ENCODE data around the gene LSM3.
A peak's percentile ranks its signal among the peaks of the same experiment; 100 is the strongest.

LSM3 gene

DNA sequence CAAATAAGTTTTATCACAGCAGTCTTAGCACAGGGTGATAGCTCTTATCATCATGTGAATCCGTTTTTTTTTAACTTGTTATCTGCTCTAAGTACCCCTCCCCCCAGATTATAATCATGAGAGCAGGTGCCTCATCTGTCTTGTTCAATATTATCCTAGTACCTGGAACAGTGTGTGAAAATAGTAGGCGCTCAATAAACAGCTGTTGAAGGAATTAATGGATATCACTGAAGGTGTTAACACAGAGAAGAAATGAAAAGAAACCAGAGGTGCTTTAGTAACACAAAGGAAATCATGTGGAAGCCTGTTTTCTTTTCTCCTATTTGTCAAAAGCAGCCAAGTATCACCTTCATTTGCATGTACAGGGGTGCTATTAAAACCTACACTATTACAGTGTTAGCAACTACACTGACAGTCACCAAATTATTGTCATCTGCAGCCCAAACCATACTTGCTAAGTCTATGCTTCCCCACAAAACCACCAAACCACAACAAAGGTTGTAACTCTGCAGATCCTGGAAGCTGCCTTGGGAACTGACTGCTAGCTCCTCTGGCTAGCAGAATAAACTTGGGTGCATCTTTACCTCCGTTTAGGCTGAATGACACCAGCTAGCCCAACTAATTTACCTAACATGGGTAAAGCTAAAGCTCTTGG is 3.1 kb upstream of the LSM3 start:
- H2AFZ ChIP-seq (ENCODE audit: low read length), result no peak overlapping the region
- no peak for TF ChIP-seq EZH2 (optimal IDR thresholded peaks at IDR 0.05; ENCODE audit: low read depth, low read length)
- TF ChIP-seq CTCF (IDR thresholded peaks at IDR 0.05; ENCODE audit: low read length), result no peak
- no peak for TF ChIP-seq EZH2phosphoT487 (IDR thresholded peaks at IDR 0.05; ENCODE audit: low read length)
- H3K9me2 ChIP-seq (replicated peaks; ENCODE audit: insufficient read depth, low read length), result no peaks in the 10 kb centered on the region
- H3K27ac ChIP-seq (ENCODE audit: low read length), result peak overlapping the region; percentile 36; the same call in 1 of the 2 replicates
- H3K79me2 ChIP-seq (ENCODE audit: low read length), result peaks cover 54% of the 10 kb centered on the region
- H3K4me3 ChIP-seq (ENCODE audit: low read length), result peak overlapping the region; percentile 10; the same call in 1 of the 2 replicates
- H3K9ac ChIP-seq (ENCODE audit: low read length), result peak overlapping the region; percentile 5; the same call in 1 of the 2 replicates
- no peaks in the 10 kb centered on the region for H3K27me3 ChIP-seq (replicated peaks; ENCODE audit: insufficient read depth, low read length)
- H3K36me3 ChIP-seq (replicated peaks; ENCODE audit: insufficient read depth, low read length), result no peaks in the 10 kb centered on the region; the same call in 1 of the 2 replicates
- H3K4me1 ChIP-seq (ENCODE audit: low read length), result peaks cover 30% of the 10 kb centered on the region
- peak; percentile 77 for DNase-seq
- no peaks in the 10 kb centered on the region for H4K20me1 ChIP-seq (ENCODE audit: insufficient read depth, low read length)
- H3F3A ChIP-seq (ENCODE audit: insufficient read depth, low read length), result peaks cover 12% of the 10 kb centered on the region
- peak overlapping the region; percentile 53 for H3K4me2 ChIP-seq (ENCODE audit: low read depth, low read length)
- no peaks in the 10 kb centered on the region for H3K9me3 ChIP-seq (replicated peaks; ENCODE audit: insufficient read depth, low read length)

DNA sequence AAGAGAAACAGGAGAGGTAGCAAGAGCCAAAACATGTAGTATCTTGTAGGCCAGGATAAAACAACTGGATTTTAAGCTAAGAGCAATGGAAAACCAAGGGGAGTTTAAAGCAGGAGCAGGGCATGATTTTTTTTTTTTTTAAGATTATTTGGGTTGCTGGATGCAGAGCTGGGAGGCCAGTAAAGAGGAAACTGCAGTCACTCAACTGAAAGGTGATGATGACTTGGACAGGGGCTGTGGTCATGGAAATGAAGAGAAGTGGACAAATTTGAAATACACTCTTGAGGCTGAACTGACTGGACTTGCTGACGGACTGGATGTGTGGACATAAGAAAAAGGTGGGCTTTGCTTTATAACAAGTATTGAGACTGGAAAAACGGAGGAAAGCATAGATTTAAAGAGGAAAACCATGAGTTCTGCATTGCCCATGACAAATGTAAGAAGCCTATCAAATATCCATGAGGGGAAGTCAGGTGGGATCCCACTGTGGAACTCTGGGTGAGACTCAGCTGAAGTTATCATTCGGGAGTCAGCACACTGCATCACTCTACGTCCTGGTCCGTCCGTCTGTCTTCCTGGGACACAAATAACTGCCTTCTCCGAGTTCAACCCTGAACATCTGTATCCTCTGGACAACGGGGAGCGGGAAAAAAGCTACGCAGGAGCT is 904 bp upstream of the LSM3 start:
- Histone ChIP-seq H3K27ac (ENCODE audit: low read length) (peak overlapping the region; percentile 60; the same call in 1 of the 2 replicates), H3K4me2 (ENCODE audit: low read depth, low read length) (peak overlapping the region; percentile 95), H2AFZ (ENCODE audit: low read length) (peak overlapping the region; percentile 83), H4K20me1 (ENCODE audit: insufficient read depth, low read length) (no peaks in the 10 kb centered on the region), H3K27me3 (replicated peaks; ENCODE audit: insufficient read depth, low read length) (no peaks in the 10 kb centered on the region), H3K9me2 (replicated peaks; ENCODE audit: insufficient read depth, low read length) (no peaks in the 10 kb centered on the region), H3K4me3 (ENCODE audit: low read length) (peak overlapping the region; percentile 87), H3K36me3 (replicated peaks; ENCODE audit: insufficient read depth, low read length) (peaks cover 6% of the 10 kb centered on the region; the same call in 1 of the 2 replicates), H3K4me1 (ENCODE audit: low read length) (peaks cover 30% of the 10 kb centered on the region), H3K9ac (ENCODE audit: low read length) (peak overlapping the region; percentile 85), H3F3A (ENCODE audit: insufficient read depth, low read length) (peaks cover 12% of the 10 kb centered on the region), H3K79me2 (ENCODE audit: low read length) (peaks cover 74% of the 10 kb centered on the region), H3K9me3 (replicated peaks; ENCODE audit: insufficient read depth, low read length) (no peaks in the 10 kb centered on the region)
- no peak for DNase-seq
- TF ChIP-seq EZH2 (optimal IDR thresholded peaks at IDR 0.05; ENCODE audit: low read depth, low read length) (no peak), CTCF (IDR thresholded peaks at IDR 0.05; ENCODE audit: low read length) (no peak), EZH2phosphoT487 (IDR thresholded peaks at IDR 0.05; ENCODE audit: low read length) (no peak)

GRCh38 chr3:14179114-14179465 is 473 bp downstream of the LSM3 start:
- peak overlapping the region; percentile 87 for H2AFZ ChIP-seq (ENCODE audit: low read length)
- no peaks in the 10 kb centered on the region for H3K27me3 ChIP-seq (replicated peaks; ENCODE audit: insufficient read depth, low read length)
- peaks cover 12% of the 10 kb centered on the region for H3F3A ChIP-seq (ENCODE audit: insufficient read depth, low read length)
- TF ChIP-seq CTCF (IDR thresholded peaks at IDR 0.05; ENCODE audit: low read length), result no peak
- no peak for TF ChIP-seq EZH2 (optimal IDR thresholded peaks at IDR 0.05; ENCODE audit: low read depth, low read length)
- TF ChIP-seq EZH2phosphoT487 (IDR thresholded peaks at IDR 0.05; ENCODE audit: low read length), result no peak
- DNase-seq, result no peak
- peak overlapping the region; percentile 85 for H3K9ac ChIP-seq (ENCODE audit: low read length)
- peaks cover 30% of the 10 kb centered on the region for H3K4me1 ChIP-seq (ENCODE audit: low read length)
- H3K36me3 ChIP-seq (replicated peaks; ENCODE audit: insufficient read depth, low read length), result peaks cover 6% of the 10 kb centered on the region; the same call in 1 of the 2 replicates
- H3K9me3 ChIP-seq (replicated peaks; ENCODE audit: insufficient read depth, low read length), result no peaks in the 10 kb centered on the region
- peak overlapping the region; percentile 39; the same call in 1 of the 2 replicates for H3K27ac ChIP-seq (ENCODE audit: low read length)
- peaks cover 79% of the 10 kb centered on the region for H3K79me2 ChIP-seq (ENCODE audit: low read length)
- peak overlapping the region; percentile 87 for H3K4me3 ChIP-seq (ENCODE audit: low read length)
- no peaks in the 10 kb centered on the region for H3K9me2 ChIP-seq (replicated peaks; ENCODE audit: insufficient read depth, low read length)
- peak overlapping the region; percentile 70 for H3K4me2 ChIP-seq (ENCODE audit: low read depth, low read length)
- no peaks in the 10 kb centered on the region for H4K20me1 ChIP-seq (ENCODE audit: insufficient read depth, low read length)
